ENCODE results near the gene MOB3C.

The MOB3C gene

GRCh38 chr1:46615088-46615487, 1.5 kb downstream of the MOB3C start:
- Histone ChIP-seq H3K79me2 (ENCODE audit: insufficient read depth, low read length) (no peaks in the 10 kb centered on the region), H3K9ac (ENCODE audit: low read length) (no peak overlapping the region), H3K27ac (ENCODE audit: low read depth, low read length) (no peak overlapping the region), H2AFZ (ENCODE audit: low read depth, low read length, severe bottlenecking) (no peak overlapping the region), H3F3A (ENCODE audit: insufficient read depth) (no peaks in the 10 kb centered on the region), H3K9me3 (ENCODE audit: insufficient read depth, low read length) (no peaks in the 10 kb centered on the region), H3K9me2 (replicated peaks; ENCODE audit: insufficient read depth, low read length) (no peaks in the 10 kb centered on the region), H4K20me1 (ENCODE audit: low read depth, low read length) (no peaks in the 10 kb centered on the region), H3K36me3 (ENCODE audit: low read length) (no peaks in the 10 kb centered on the region), H3K4me3 (ENCODE audit: insufficient read depth, low read length, poor library complexity, severe bottlenecking) (no peak overlapping the region), H3K4me2 (ENCODE audit: low read depth, low read length, poor library complexity, severe bottlenecking) (no peak overlapping the region), H3K27me3 (ENCODE audit: low read length) (no peaks in the 10 kb centered on the region)
- TF ChIP-seq CTCF (IDR thresholded peaks at IDR 0.05; ENCODE audit: insufficient read depth, low read length, poor library complexity, severe bottlenecking) (no peak), EZH2phosphoT487 (conservative IDR thresholded peaks at IDR 0.05; ENCODE audit: low read length) (no peak)

- H3K9me2 ChIP-seq (replicated peaks; ENCODE audit: insufficient read depth, low read length): no peaks in the 10 kb centered on the region
- no peaks in the 10 kb centered on the region for H3K9me3 ChIP-seq (ENCODE audit: insufficient read depth, low read length)
- no peak overlapping the region for H2AFZ ChIP-seq (ENCODE audit: low read depth, low read length, severe bottlenecking)
- H3F3A ChIP-seq (ENCODE audit: insufficient read depth): no peaks in the 10 kb centered on the region
- no peaks in the 10 kb centered on the region for H3K27me3 ChIP-seq (ENCODE audit: low read length)
- H3K9ac ChIP-seq (ENCODE audit: low read length): no peak overlapping the region
- H3K27ac ChIP-seq (ENCODE audit: low read depth, low read length): no peak overlapping the region
- no peak overlapping the region for H3K4me3 ChIP-seq (ENCODE audit: insufficient read depth, low read length, poor library complexity, severe bottlenecking)
- no peaks in the 10 kb centered on the region for H3K79me2 ChIP-seq (ENCODE audit: insufficient read depth, low read length)
- no peaks in the 10 kb centered on the region for H3K36me3 ChIP-seq (ENCODE audit: low read length)
- H3K4me2 ChIP-seq (ENCODE audit: low read depth, low read length, poor library complexity, severe bottlenecking): no peak overlapping the region
- H4K20me1 ChIP-seq (ENCODE audit: low read depth, low read length): no peaks in the 10 kb centered on the region
- no peak for TF ChIP-seq EZH2phosphoT487 (conservative IDR thresholded peaks at IDR 0.05; ENCODE audit: low read length)
- no peak for TF ChIP-seq CTCF (IDR thresholded peaks at IDR 0.05; ENCODE audit: insufficient read depth, low read length, poor library complexity, severe bottlenecking)
These were observed 2.0 kb downstream of the MOB3C start for GRCh38 chr1:46614604-46614984.

- H2AFZ ChIP-seq (ENCODE audit: low read depth, low read length, severe bottlenecking): no peak overlapping the region
- H3K27ac ChIP-seq (ENCODE audit: low read depth, low read length): no peak overlapping the region
- no peaks in the 10 kb centered on the region for H3K9me3 ChIP-seq (ENCODE audit: insufficient read depth, low read length)
- H3K9me2 ChIP-seq (replicated peaks; ENCODE audit: insufficient read depth, low read length): no peaks in the 10 kb centered on the region
- no peaks in the 10 kb centered on the region for H3K79me2 ChIP-seq (ENCODE audit: insufficient read depth, low read length)
- H3K4me2 ChIP-seq (ENCODE audit: low read depth, low read length, poor library complexity, severe bottlenecking): no peak overlapping the region
- no peaks in the 10 kb centered on the region for H4K20me1 ChIP-seq (ENCODE audit: low read depth, low read length)
- H3K4me3 ChIP-seq (ENCODE audit: insufficient read depth, low read length, poor library complexity, severe bottlenecking): no peak overlapping the region
- no peaks in the 10 kb centered on the region for H3K36me3 ChIP-seq (ENCODE audit: low read length)
- H3K27me3 ChIP-seq (ENCODE audit: low read length): no peaks in the 10 kb centered on the region
- H3K9ac ChIP-seq (ENCODE audit: low read length): no peak overlapping the region
- no peaks in the 10 kb centered on the region for H3F3A ChIP-seq (ENCODE audit: insufficient read depth)
- TF ChIP-seq EZH2phosphoT487 (conservative IDR thresholded peaks at IDR 0.05; ENCODE audit: low read length): no peak
- TF ChIP-seq CTCF (IDR thresholded peaks at IDR 0.05; ENCODE audit: insufficient read depth, low read length, poor library complexity, severe bottlenecking): no peak
These were observed 2.7 kb downstream of the MOB3C start for GRCh38 chr1:46613661-46614603.

All from SU-DHL-6 (cell line).